CD14-positive monocyte (primary cell): ENCODE measurements around the gene HAP1. TPM values are rescaled to one million over a fixed set of nuclear protein-coding genes. Genes with fewer than 3 reads are reported as not detected.

Experiments used
- DNase-seq, 3 donors: peaks; one replicate each; pipeline ENCODE4 v3.0.0-alpha.2; 2011 to 2022
- H2AFZ ChIP-seq: 2 replicates; pipeline ENCODE4 v1.6.0; 2012; ENCODE audit warnings: mild to moderate bottlenecking, low read depth, low read length, inconsistent platforms; ENCODE audit not compliant: insufficient read depth, poor library complexity, severe bottlenecking
- H3K27ac ChIP-seq, 2 donors: 1 replicate in 1 of 2; 2 replicates in 1 of 2; pipeline ENCODE4 v1.5.1; 2012 to 2013; ENCODE audit warnings: low read length in 2 of 2, control low read depth in 1 of 2, inconsistent platforms in 1 of 2, low read depth in 1 of 2, mild to moderate bottlenecking in 1 of 2
- H3K27me3 ChIP-seq, 2 donors: one replicate each; pipeline versions ENCODE4 v1.6.0 to v1.6.1; 2011 to 2013; ENCODE audit warnings: low read length in 2 of 2; ENCODE audit not compliant: control insufficient read depth in 2 of 2, insufficient read depth in 2 of 2
- H3K36me3 ChIP-seq, 2 donors: replicated peaks in 1 of 2; 1 replicate in 1 of 2; 2 replicates in 1 of 2; pipeline versions ENCODE4 v1.5.1 to v1.6.1; 2012 to 2013; ENCODE audit warnings: low read length in 2 of 2, control low read depth in 1 of 2, inconsistent platforms in 1 of 2, mild to moderate bottlenecking in 1 of 2; ENCODE audit not compliant: insufficient read depth in 2 of 2, control insufficient read depth in 1 of 2
- H3K4me1 ChIP-seq, 2 donors: 1 replicate in 1 of 2; 2 replicates in 1 of 2; pipeline versions ENCODE4 v1.5.1 to v1.6.1; 2012 to 2013; ENCODE audit warnings: low read length in 2 of 2, control low read depth in 1 of 2, inconsistent platforms in 1 of 2, mild to moderate bottlenecking in 1 of 2, moderate library complexity in 1 of 2; ENCODE audit not compliant: insufficient read depth in 2 of 2, control insufficient read depth in 1 of 2
- H3K4me2 ChIP-seq: replicated peaks from 2 replicates; pipeline ENCODE3; 2012; ENCODE audit warnings: low read length, moderate library complexity, mild to moderate bottlenecking; ENCODE audit not compliant: poor library complexity, severe bottlenecking; ENCODE audit errors: extremely low read depth
- H3K4me3 ChIP-seq, 3 experiments: fragments of 200-600 bp in 1 of 3; sonication (generic) in 1 of 3; replicated peaks in 1 of 3; 1 replicate in 2 of 3; 2 replicates in 1 of 3; pipeline ENCODE4 v1.5.1; 2011 to 2013; ENCODE audit warnings: low read length in 3 of 3, mild to moderate bottlenecking in 3 of 3, control low read depth in 2 of 3, low read depth in 2 of 3, inconsistent platforms in 1 of 3, moderate library complexity in 1 of 3
- H3K79me2 ChIP-seq: 2 replicates; pipeline ENCODE4 v1.6.0; 2012; ENCODE audit warnings: mild to moderate bottlenecking, control low read depth, inconsistent platforms, low read length, moderate library complexity; ENCODE audit not compliant: insufficient read depth
- H3K9ac ChIP-seq: 2 replicates; pipeline ENCODE4 v1.6.0; 2017; ENCODE audit warnings: low read length, mild to moderate bottlenecking; ENCODE audit not compliant: insufficient read depth, poor library complexity, severe bottlenecking
- H3K9me3 ChIP-seq, 2 donors: replicated peaks in 1 of 2; 1 replicate in 1 of 2; 2 replicates in 1 of 2; pipeline versions ENCODE4 v1.5.1 to v1.6.1; 2012 to 2013; ENCODE audit warnings: low read length in 2 of 2, control low read depth in 1 of 2; ENCODE audit not compliant: control insufficient read depth in 1 of 2, insufficient read depth in 1 of 2
- H4K20me1 ChIP-seq: 2 replicates; pipeline ENCODE4 v1.6.0; 2012; ENCODE audit warnings: mild to moderate bottlenecking, low read length, control low read depth, moderate library complexity; ENCODE audit not compliant: insufficient read depth
- H3K27ac Mint-ChIP-seq, 7 donors: one replicate each; pipeline ENCODE4 v1.8.0; 2020; ENCODE audit warnings: mild to moderate bottlenecking in 7 of 7, mixed read lengths in 7 of 7, moderate library complexity in 6 of 7, inconsistent platforms in 2 of 7
- H3K27me3 Mint-ChIP-seq, 3 donors: one replicate each; pipeline ENCODE4 v1.8.0; 2021 to 2022; ENCODE audit warnings: low read depth in 3 of 3, mild to moderate bottlenecking in 3 of 3, mixed read lengths in 3 of 3, moderate library complexity in 3 of 3, inconsistent platforms in 1 of 3
- H3K36me3 Mint-ChIP-seq, 2 donors: one replicate each; pipeline ENCODE4 v1.8.0; 2020; ENCODE audit warnings: mixed read lengths in 2 of 2, inconsistent platforms in 1 of 2, mild to moderate bottlenecking in 1 of 2
- H3K4me1 Mint-ChIP-seq: one replicate; pipeline ENCODE4 v1.8.0; 2020; ENCODE audit warnings: mild to moderate bottlenecking, mixed read lengths
- H3K4me3 Mint-ChIP-seq, 2 donors: one replicate each; pipeline ENCODE4 v1.8.0; 2020; ENCODE audit warnings: mild to moderate bottlenecking in 2 of 2, mixed read lengths in 2 of 2, moderate library complexity in 1 of 2
- H3K9me3 Mint-ChIP-seq, 7 donors: one replicate each; pipeline ENCODE4 v1.8.0; 2020 to 2022; ENCODE audit warnings: mixed read lengths in 7 of 7, mild to moderate bottlenecking in 6 of 7, moderate library complexity in 6 of 7, inconsistent platforms in 2 of 7
- CTCF ChIP-seq: fragments of 200-600 bp; IDR thresholded peaks from one replicate; pipeline ENCODE4 v1.8.0; 2022; ENCODE audit warnings: antibody characterized with exemption, mild to moderate bottlenecking
- WGBS: methylation state at CpG from one replicate; pipeline ENCODE4 v1.1.5; 2013; ENCODE audit warnings: missing lambda C conversion rate; ENCODE audit not compliant: insufficient coverage; 5-methylcytosine and 5-hydroxymethylcytosine counted together
- intact Hi-C, 2 donors: fragments of 100-400 bp; cut with micrococcal nuclease; formaldehyde crosslinking; loops; one replicate each; pipeline versions ENCODE4 v1.15.0 to v1.15.1; 2023
- polyA minus RNA-seq: library from RNA; depleted of rRNA, polyadenylated mRNA; stranded (reverse); fragments of >200 nt; gene quantifications from 2 replicates; pipeline ENCODE4 v1.2.3, GENCODE V29; 2012
- polyA plus RNA-seq, 3 donors: library from polyadenylated mRNA; depleted of rRNA in 1 of 3; unstranded in 2 of 3; stranded (reverse) in 1 of 3; fragments of 300-500 nt in 2 of 3; fragments of >200 nt in 1 of 3; fragmentation: Illumina TruSeq in 2 of 3; gene quantifications; 1 replicate in 2 of 3; 2 replicates in 1 of 3; pipeline ENCODE4 v1.2.3, GENCODE V29; 2012 to 2021
- total RNA-seq, 12 experiments: library from RNA in 1 of 12; stranded (reverse) in 1 of 12; fragments of 120-200 nt in 1 of 12; gene quantifications; one replicate each; pipeline ENCODE4 v1.2.4 and lab custom pipeline; 2013 to 2026; ENCODE audit warnings: mixed read lengths in 6 of 12, inconsistent platforms in 1 of 12

HAP1 gene
- not detected for total RNA-seq (2013)
- not detected for polyA plus RNA-seq
- not detected in 2 replicates for polyA minus RNA-seq
- total RNA-seq (lab: John Stamatoyannopoulos, UW), result 0 to 1.3 (median 0.17) reads per million in 11 experiments

GRCh38 chr17:41734139-41734948 is at the start of gene HAP1:
TSS of gene HAP1 (minus strand) at chr17:41734643. CDS start at chr17:41734634, 9 bp downstream.
- Mint-ChIP-seq H3K27ac (no peak within 1 kb of the TSS), H3K4me1 (peaks cover 9% of the 10 kb centered on the region), H3K9me3 (peaks cover 0 to 12% (median 2%) of the 10 kb centered on the region in 7 donors), H3K4me3 (peak within 1 kb of the TSS in 1 of 2 donors; percentile 89), H3K27me3 (peaks cover 63 to 83% (median 75%) of the 10 kb centered on the region in 3 donors), H3K36me3 (peaks cover 0 to 5% of the 10 kb centered on the region in 2 donors)
- Histone ChIP-seq H3K4me1 (peaks cover 6 to 8% of the 10 kb centered on the region in 2 donors), H3K36me3 (no peaks in the 10 kb centered on the region), H3K27ac (no peak within 1 kb of the TSS), H2AFZ (no peak within 1 kb of the TSS), H3K79me2 (no peaks in the 10 kb centered on the region), H3K27me3 (peaks cover 27 to 64% of the 10 kb centered on the region in 2 donors), H3K9me3 (no peaks in the 10 kb centered on the region), H3K4me3 (peak within 1 kb of the TSS in 1 of 3 experiments; percentile 11), H3K4me2 (peak within 1 kb of the TSS; percentile 27), H4K20me1 (no peaks in the 10 kb centered on the region), H3K9ac (no peak within 1 kb of the TSS)
- DNase-seq, result no peak
- TF ChIP-seq CTCF, result no peak
- 2% methylated on average over 77 of the region's 77 CpGs for WGBS
- intact Hi-C loops, result no loop called here

GRCh38 chr17:41782142-41782541 is 47.7 kb upstream of the HAP1 start:
- peak overlapping the region; percentile 56 to 64 for H3K4me3 Mint-ChIP-seq
- H3K27me3 Mint-ChIP-seq, result peaks cover 20 to 36% (median 24%) of the 10 kb centered on the region in 3 donors

More at GRCh38 chr17:41782142-41782541, 47.7 kb upstream of the HAP1 start:
- no peak overlapping the region for H3K27ac ChIP-seq
- Mint-ChIP-seq H3K4me1 (peaks cover 66% of the 10 kb centered on the region), H3K9me3 (peaks cover 0 to 10% (median 0%) of the 10 kb centered on the region in 7 donors), H3K27ac (peak overlapping the region in 2 of 7 donors; percentile 17 to 27), H3K36me3 (peaks cover 2 to 4% of the 10 kb centered on the region in 2 donors)
- H3K36me3 ChIP-seq, result peaks cover 0 to under 1% of the 10 kb centered on the region in 2 donors
- H3K9me3 ChIP-seq, result no peaks in the 10 kb centered on the region
- H3K79me2 ChIP-seq, result no peaks in the 10 kb centered on the region
- H3K4me1 ChIP-seq, result peaks cover 77 to 79% of the 10 kb centered on the region in 2 donors
- WGBS, result 85% methylated on average over 4 of the region's 4 CpGs
- peak overlapping the region; percentile 25 for H3K4me2 ChIP-seq
- no peak overlapping the region for H3K9ac ChIP-seq
- no peak for DNase-seq
- intact Hi-C loops, result no loop called here
- no peak for TF ChIP-seq CTCF
- H3K27me3 ChIP-seq, result no peaks in the 10 kb centered on the region
- H4K20me1 ChIP-seq, result peaks cover 48% of the 10 kb centered on the region
- H3K4me3 ChIP-seq, result peak overlapping the region in 1 of 3 experiments; percentile 36
- no peak overlapping the region for H2AFZ ChIP-seq
